ENCODE data around the gene TARS1. TPM values are rescaled to one million over a fixed set of nuclear protein-coding genes. Genes with fewer than 3 reads are reported as not detected.

TARS1 gene
- total and polyA plus RNA-seq, 8 donors, result 25.5 to 158 (median 82.5) TPM

- Histone ChIP-seq H3K27me3 (no peaks in the 10 kb centered on the region), H3K27ac (no peak overlapping the region), H3K9me3 (no peaks in the 10 kb centered on the region), H3K4me1 (peaks cover 22 to 59% (median 38%) of the 10 kb centered on the region in 4 donors), H3K36me3 (peaks cover 10 to 61% (median 51%) of the 10 kb centered on the region in 4 donors), H3K4me3 (no peak overlapping the region)
- intact Hi-C loops (cut with DNase I; ENCODE audit: low total_unique reads), result no loop called here
- TF ChIP-seq, protein P1, sequence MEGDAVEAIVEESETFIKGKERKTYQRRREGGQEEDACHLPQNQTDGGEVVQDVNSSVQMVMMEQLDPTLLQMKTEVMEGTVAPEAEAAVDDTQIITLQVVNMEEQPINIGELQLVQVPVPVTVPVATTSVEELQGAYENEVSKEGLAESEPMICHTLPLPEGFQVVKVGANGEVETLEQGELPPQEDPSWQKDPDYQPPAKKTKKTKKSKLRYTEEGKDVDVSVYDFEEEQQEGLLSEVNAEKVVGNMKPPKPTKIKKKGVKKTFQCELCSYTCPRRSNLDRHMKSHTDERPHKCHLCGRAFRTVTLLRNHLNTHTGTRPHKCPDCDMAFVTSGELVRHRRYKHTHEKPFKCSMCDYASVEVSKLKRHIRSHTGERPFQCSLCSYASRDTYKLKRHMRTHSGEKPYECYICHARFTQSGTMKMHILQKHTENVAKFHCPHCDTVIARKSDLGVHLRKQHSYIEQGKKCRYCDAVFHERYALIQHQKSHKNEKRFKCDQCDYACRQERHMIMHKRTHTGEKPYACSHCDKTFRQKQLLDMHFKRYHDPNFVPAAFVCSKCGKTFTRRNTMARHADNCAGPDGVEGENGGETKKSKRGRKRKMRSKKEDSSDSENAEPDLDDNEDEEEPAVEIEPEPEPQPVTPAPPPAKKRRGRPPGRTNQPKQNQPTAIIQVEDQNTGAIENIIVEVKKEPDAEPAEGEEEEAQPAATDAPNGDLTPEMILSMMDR (IDR thresholded peaks at IDR 0.05), result no peak
- TF ChIP-seq EP300 (IDR thresholded peaks at IDR 0.05) (no peak), POLR2AphosphoS5 (IDR thresholded peaks at IDR 0.05) (no peak), POLR2A (IDR thresholded peaks at IDR 0.05) (no peak)
- no peak for DNase-seq
Measured at GRCh38 chr5:33445798-33446197, 5.0 kb downstream of the TARS1 start.

DNA sequence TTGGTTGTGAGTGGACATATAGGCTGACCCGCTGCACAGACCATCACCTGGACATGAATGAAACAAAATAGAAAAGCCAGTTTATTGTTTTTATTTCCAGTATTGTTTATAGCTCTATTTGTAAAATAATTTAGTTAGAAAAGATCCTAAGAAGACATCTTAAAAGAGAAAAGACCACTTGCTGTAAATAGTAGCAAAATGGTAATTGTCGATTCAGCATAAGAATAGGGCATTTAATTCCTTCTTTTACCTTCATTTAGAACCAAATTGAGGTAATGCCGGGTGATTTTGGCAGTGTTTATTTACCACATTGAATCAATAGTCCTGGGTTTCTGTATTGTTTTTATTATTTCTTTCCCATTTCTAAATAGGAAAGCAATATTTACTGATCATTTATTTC lies 7.4 kb downstream of the TARS1 start:
- Histone ChIP-seq H3K27ac (no peak overlapping the region), H3K36me3 (peaks cover 10 to 83% (median 72%) of the 10 kb centered on the region in 4 donors), H3K4me3 (no peak overlapping the region), H3K4me1 (peaks cover 5 to 42% (median 25%) of the 10 kb centered on the region in 4 donors), H3K27me3 (no peaks in the 10 kb centered on the region), H3K9me3 (no peaks in the 10 kb centered on the region)
- TF ChIP-seq, protein P1 (IDR thresholded peaks at IDR 0.05), result no peak
- TF ChIP-seq POLR2AphosphoS5 (IDR thresholded peaks at IDR 0.05), result no peak
- TF ChIP-seq POLR2A (IDR thresholded peaks at IDR 0.05), result no peak
- TF ChIP-seq EP300 (IDR thresholded peaks at IDR 0.05), result no peak
- intact Hi-C loops (cut with DNase I; ENCODE audit: low total_unique reads), result no loop called here
- WGBS, 5 donors, result 80 to 86% (median 83%) methylated on average over 3 of the region's 3 CpGs
- no peak for DNase-seq

DNA sequence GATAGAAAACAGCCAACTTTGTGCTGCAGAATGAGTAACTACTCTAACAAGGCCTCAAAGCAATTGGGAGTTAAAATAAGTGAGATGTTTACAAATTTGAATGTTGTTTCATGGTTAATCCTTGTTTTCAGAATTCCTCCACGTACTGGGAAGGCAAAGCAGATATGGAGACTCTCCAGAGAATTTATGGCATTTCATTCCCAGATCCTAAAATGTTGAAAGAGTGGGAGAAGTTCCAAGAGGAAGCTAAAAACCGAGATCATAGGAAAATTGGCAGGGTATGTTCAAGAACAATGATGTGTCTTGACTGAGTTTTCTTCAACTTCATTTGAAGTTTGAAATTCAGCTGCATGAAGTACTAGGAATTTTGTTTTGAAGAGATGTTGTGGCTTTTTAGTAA lies 16.4 kb downstream of the TARS1 start:
- TF ChIP-seq EP300 (IDR thresholded peaks at IDR 0.05) (no peak), POLR2AphosphoS5 (IDR thresholded peaks at IDR 0.05) (no peak), POLR2A (IDR thresholded peaks at IDR 0.05) (no peak)
- TF ChIP-seq, protein P1 (IDR thresholded peaks at IDR 0.05), result no peak
- no peak for DNase-seq
- Histone ChIP-seq H3K27me3 (no peaks in the 10 kb centered on the region), H3K36me3 (peaks cover 76 to 99% (median 99%) of the 10 kb centered on the region in 4 donors), H3K4me1 (peaks cover 0 to 9% (median 0%) of the 10 kb centered on the region in 4 donors), H3K9me3 (no peaks in the 10 kb centered on the region), H3K4me3 (no peak overlapping the region), H3K27ac (no peak overlapping the region)
- WGBS, 5 donors, result 28 to 43% (median 37%) methylated on average over 2 of the region's 2 CpGs
- intact Hi-C loops (cut with DNase I; ENCODE audit: low total_unique reads), result no loop called here

- Histone ChIP-seq H3K27me3 (no peaks in the 10 kb centered on the region), H3K4me1 (peaks cover 0 to 9% (median 0%) of the 10 kb centered on the region in 4 donors), H3K9me3 (no peaks in the 10 kb centered on the region), H3K4me3 (no peak overlapping the region), H3K36me3 (peaks cover 83 to 100% (median 100%) of the 10 kb centered on the region in 4 donors), H3K27ac (no peak overlapping the region)
- intact Hi-C loops (cut with DNase I; ENCODE audit: low total_unique reads), result no loop called here
- TF ChIP-seq POLR2AphosphoS5 (IDR thresholded peaks at IDR 0.05) (no peak), POLR2A (IDR thresholded peaks at IDR 0.05) (no peak), EP300 (IDR thresholded peaks at IDR 0.05) (no peak)
- TF ChIP-seq, protein P1 (IDR thresholded peaks at IDR 0.05), result no peak
- 88 to 100% (median 96%) methylated on average over 1 of the region's 1 CpG for WGBS, 5 donors
- no peak for DNase-seq
Measured at GRCh38 chr5:33457817-33458216, 17.1 kb downstream of the TARS1 start.

All from stomach (tissue), 9 donors.